Skeletal muscle tissue (tissue), 4 donors: ENCODE results near the gene ACOT7. TPM values are rescaled to one million over a fixed set of nuclear protein-coding genes. Genes with fewer than 3 reads are reported as not detected.

Experiments
- H3K27ac ChIP-seq: one replicate; pipeline ENCODE4 v1.7.0; 2013; ENCODE audit warnings: mild to moderate bottlenecking, low read depth, low read length, inconsistent platforms
- H3K27me3 ChIP-seq, 3 donors: one replicate each; pipeline ENCODE4 v1.7.0; 2013; ENCODE audit warnings: low read length in 3 of 3; ENCODE audit not compliant: control insufficient read depth in 3 of 3, insufficient read depth in 3 of 3
- H3K36me3 ChIP-seq, 3 donors: one replicate each; pipeline ENCODE4 v1.7.0; 2013; ENCODE audit warnings: low read length in 3 of 3; ENCODE audit not compliant: control insufficient read depth in 3 of 3, insufficient read depth in 3 of 3
- H3K4me1 ChIP-seq, 3 donors: one replicate each; pipeline ENCODE4 v1.7.0; 2013; ENCODE audit warnings: low read length in 3 of 3, mild to moderate bottlenecking in 3 of 3; ENCODE audit not compliant: control insufficient read depth in 3 of 3, insufficient read depth in 3 of 3
- H3K4me3 ChIP-seq, 3 donors: one replicate each; pipeline ENCODE4 v1.7.0; 2013; ENCODE audit warnings: low read length in 3 of 3
- H3K9ac ChIP-seq, 3 donors: one replicate each; pipeline ENCODE4 v1.7.0; 2013; ENCODE audit warnings: low read length in 3 of 3, mild to moderate bottlenecking in 3 of 3, moderate library complexity in 2 of 3, low read depth in 1 of 3
- H3K9me3 ChIP-seq, 3 donors: one replicate each; pipeline ENCODE4 v1.7.0; 2013; ENCODE audit warnings: low read length in 3 of 3; ENCODE audit not compliant: control insufficient read depth in 3 of 3
- total RNA-seq: library from RNA; depleted of rRNA; stranded (reverse); fragments of >200 nt; gene quantifications from one replicate; pipeline ENCODE4 v1.2.3, GENCODE V29; 2014
- donor health status: Osteomylitis.

The ACOT7 gene
- total RNA-seq, 1 donor from 2014 or later, result 3.7 TPM

- Histone ChIP-seq H3K27ac (no peak overlapping the region), H3K27me3 (no peaks in the 10 kb centered on the region), H3K9me3 (no peaks in the 10 kb centered on the region), H3K9ac (no peak overlapping the region), H3K4me3 (no peak overlapping the region), H3K4me1 (peaks cover 0 to 5% (median 0%) of the 10 kb centered on the region in 3 donors), H3K36me3 (peaks cover 0 to 3% (median 2%) of the 10 kb centered on the region in 3 donors)
Observed at GRCh38 chr1:6331543-6332273, 61.9 kb downstream of the ACOT7 start.

DNA sequence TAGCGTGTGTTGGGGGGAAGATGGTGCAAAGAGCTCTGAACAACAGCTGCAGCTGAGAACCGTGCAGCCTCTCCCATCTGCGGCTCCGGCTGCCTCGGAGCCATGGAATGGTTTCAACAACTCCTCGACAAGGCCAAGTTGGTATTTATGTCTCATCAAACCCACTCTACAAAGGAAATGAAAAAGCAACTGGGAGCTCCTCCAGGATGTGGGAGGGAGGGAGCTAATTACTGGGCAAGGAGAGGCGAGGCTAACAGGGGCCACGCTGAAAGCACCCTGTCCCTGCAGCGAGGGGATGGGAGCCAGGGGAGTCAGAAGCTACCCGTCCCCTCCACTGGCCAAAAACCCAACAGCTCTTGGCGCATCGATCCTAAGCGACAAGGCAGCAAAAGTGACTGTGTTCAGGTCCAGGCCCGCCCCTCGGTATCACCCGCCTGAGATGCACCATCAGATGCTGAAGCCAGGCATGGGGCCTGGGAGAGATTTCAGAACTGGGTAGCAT, 63.1 kb downstream of the ACOT7 start:
- Histone ChIP-seq H3K27ac (no peak overlapping the region), H3K9me3 (no peaks in the 10 kb centered on the region), H3K36me3 (peaks cover 0 to 3% (median 2%) of the 10 kb centered on the region in 3 donors), H3K4me3 (no peak overlapping the region), H3K27me3 (no peaks in the 10 kb centered on the region), H3K9ac (no peak overlapping the region), H3K4me1 (peaks cover 0 to 5% (median 0%) of the 10 kb centered on the region in 3 donors)

- H3K36me3 ChIP-seq, result peaks cover 0 to 3% (median 2%) of the 10 kb centered on the region in 3 donors
- H3K27ac ChIP-seq, result no peak overlapping the region
- peaks cover 0 to 5% (median 0%) of the 10 kb centered on the region in 3 donors for H3K4me1 ChIP-seq
- H3K27me3 ChIP-seq, result no peaks in the 10 kb centered on the region
- no peak overlapping the region for H3K4me3 ChIP-seq
- H3K9ac ChIP-seq, result no peak overlapping the region
- H3K9me3 ChIP-seq, result no peaks in the 10 kb centered on the region
Observed at GRCh38 chr1:6329851-6330250, 63.7 kb downstream of the ACOT7 start.

DNA sequence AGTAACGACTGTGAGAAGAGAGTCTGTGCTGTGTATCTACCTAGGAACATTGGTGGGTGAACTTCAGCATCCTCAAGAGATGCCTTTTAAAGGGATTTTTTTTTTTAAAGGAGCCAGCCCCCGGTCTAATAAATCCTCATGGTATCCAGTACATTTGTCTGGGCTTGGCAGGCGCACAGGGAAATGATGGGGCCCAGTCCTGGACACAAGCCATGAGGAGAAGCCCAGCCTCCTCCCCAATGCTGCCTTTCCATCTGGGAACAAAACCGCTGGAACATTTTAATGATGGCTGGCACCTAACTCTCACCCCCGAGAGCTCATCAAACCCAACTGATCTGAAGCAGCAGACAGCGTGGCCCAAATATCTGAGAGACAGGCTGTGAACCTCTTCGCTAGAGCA, 64.2 kb downstream of the ACOT7 start:
- Histone ChIP-seq H3K9ac (no peak overlapping the region), H3K36me3 (peaks cover 0 to 3% (median 2%) of the 10 kb centered on the region in 3 donors), H3K4me1 (peaks cover 0 to 5% (median 0%) of the 10 kb centered on the region in 3 donors), H3K27me3 (no peaks in the 10 kb centered on the region), H3K27ac (no peak overlapping the region), H3K9me3 (no peaks in the 10 kb centered on the region), H3K4me3 (no peak overlapping the region)

DNA sequence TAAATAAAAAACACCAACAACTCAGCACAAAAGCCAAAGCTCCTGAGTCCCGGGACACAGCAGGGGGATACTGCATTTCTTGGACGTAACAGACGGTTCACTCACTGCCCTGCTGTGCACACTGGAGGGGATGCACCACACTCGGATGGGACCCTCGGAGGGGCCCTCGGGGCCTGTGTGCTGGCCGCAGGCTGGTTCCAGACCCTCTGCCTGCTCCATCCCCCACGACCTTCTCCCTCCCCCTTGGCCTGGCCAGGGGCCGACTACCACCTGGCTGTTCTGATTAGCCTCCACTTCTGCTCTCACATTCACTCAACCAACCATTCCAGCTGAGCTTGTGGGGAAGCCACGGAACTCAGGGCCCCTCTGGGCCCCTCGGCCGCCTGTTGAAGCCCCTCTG, 64.9 kb downstream of the ACOT7 start:
- H3K4me3 ChIP-seq, result no peak overlapping the region
- H3K27ac ChIP-seq, result no peak overlapping the region
- H3K9ac ChIP-seq, result no peak overlapping the region
- no peaks in the 10 kb centered on the region for H3K9me3 ChIP-seq
- peaks cover 0 to 3% (median 2%) of the 10 kb centered on the region in 3 donors for H3K36me3 ChIP-seq
- peaks cover 0 to 5% (median 0%) of the 10 kb centered on the region in 3 donors for H3K4me1 ChIP-seq
- H3K27me3 ChIP-seq, result no peaks in the 10 kb centered on the region

DNA sequence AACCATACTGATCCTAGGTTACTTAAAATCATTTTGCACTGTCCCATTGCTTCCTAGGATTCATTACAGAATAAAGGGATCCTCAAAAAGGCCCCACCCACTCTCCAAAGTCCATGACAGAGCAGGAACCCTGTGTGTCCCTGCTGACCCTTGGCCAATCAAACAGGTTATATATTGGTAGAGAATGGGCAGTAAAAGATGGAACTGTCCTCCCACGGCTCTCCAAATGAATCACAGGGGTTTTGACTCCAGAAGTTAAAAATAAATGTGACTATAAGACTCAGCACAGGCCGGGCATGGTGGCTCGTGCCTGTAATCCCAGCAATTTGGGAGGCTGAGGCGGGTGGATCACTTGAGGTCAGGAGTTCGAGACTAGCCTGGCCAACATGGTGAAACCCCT, 65.5 kb downstream of the ACOT7 start:
- Histone ChIP-seq H3K27ac (no peak overlapping the region), H3K9me3 (no peaks in the 10 kb centered on the region), H3K4me1 (peaks cover 0 to 5% (median 0%) of the 10 kb centered on the region in 3 donors)

GRCh38 chr1:6325482-6325881, 68.1 kb downstream of the ACOT7 start:
- Histone ChIP-seq H3K4me1 (peaks cover 0 to 5% (median 0%) of the 10 kb centered on the region in 3 donors), H3K9ac (no peak overlapping the region), H3K9me3 (no peaks in the 10 kb centered on the region), H3K27me3 (no peaks in the 10 kb centered on the region), H3K27ac (no peak overlapping the region), H3K36me3 (peaks cover 0 to 3% (median 2%) of the 10 kb centered on the region in 3 donors), H3K4me3 (no peak overlapping the region)

More for the DNA sequence above, 65.5 kb downstream of the ACOT7 start:
- Histone ChIP-seq H3K9ac (no peak overlapping the region), H3K4me3 (no peak overlapping the region), H3K27me3 (no peaks in the 10 kb centered on the region), H3K36me3 (peaks cover 0 to 3% (median 2%) of the 10 kb centered on the region in 3 donors)

DNA sequence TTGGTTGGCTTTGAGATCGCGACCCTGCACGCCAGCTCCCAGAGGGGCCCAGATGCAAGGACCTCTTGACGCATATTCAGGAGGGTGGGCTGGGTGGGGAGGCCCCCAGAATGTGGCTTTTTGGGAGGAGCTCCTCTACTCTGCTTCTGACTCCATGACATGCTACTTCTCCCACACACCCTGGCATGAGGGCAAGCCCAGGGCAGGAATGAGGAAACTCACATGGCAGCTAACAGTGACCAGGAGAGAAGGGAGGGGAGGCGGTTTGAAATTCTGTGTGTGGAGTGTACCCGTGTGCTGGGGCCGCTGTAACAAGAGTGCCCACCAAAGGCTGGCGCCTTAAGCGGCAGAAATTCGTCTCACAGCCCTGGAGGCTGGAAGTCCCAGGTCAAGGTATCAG, 71.4 kb downstream of the ACOT7 start:
- H3K4me1 ChIP-seq, result no peaks in the 10 kb centered on the region
- no peak overlapping the region for H3K27ac ChIP-seq
- H3K9ac ChIP-seq, result no peak overlapping the region
- no peaks in the 10 kb centered on the region for H3K9me3 ChIP-seq
- H3K4me3 ChIP-seq, result no peak overlapping the region
- no peaks in the 10 kb centered on the region for H3K27me3 ChIP-seq
- peaks cover 0 to 3% (median 2%) of the 10 kb centered on the region in 3 donors for H3K36me3 ChIP-seq

- Histone ChIP-seq H3K4me3 (no peak overlapping the region), H3K4me1 (no peaks in the 10 kb centered on the region), H3K9ac (no peak overlapping the region), H3K27ac (no peak overlapping the region), H3K9me3 (no peaks in the 10 kb centered on the region), H3K36me3 (no peaks in the 10 kb centered on the region), H3K27me3 (no peaks in the 10 kb centered on the region)
Observed at GRCh38 chr1:6321205-6321604, 72.4 kb downstream of the ACOT7 start.

GRCh38 chr1:6317098-6317760, 76.3 kb downstream of the ACOT7 start:
- Histone ChIP-seq H3K9ac (no peak overlapping the region), H3K4me3 (no peak overlapping the region), H3K27ac (no peak overlapping the region), H3K36me3 (no peaks in the 10 kb centered on the region), H3K4me1 (no peaks in the 10 kb centered on the region), H3K9me3 (no peaks in the 10 kb centered on the region), H3K27me3 (no peaks in the 10 kb centered on the region)
